HPDE6-E6E7 (cell line): ENCODE data around the gene DACT2.
"Not testable (repeated sequence)": the region's sequence is repeated elsewhere in the genome, so short reads cannot be mapped to it uniquely, and the experiment has no call there.

Experiments used
- DNase-seq: peaks from one replicate; pipeline ENCODE4 v3.0.0; 2011; ENCODE audit warnings: missing footprints; ENCODE audit errors: extremely low spot score

Gene DACT2

GRCh38 chr6:168319279-168320111, at the start of gene DACT2:
TSS of gene DACT2 (minus strand) at chr6:168319777. CDS start at chr6:168319633, 144 bp downstream.
- DNase-seq, result no peak

- DNase-seq, result no peak
Measured at GRCh38 chr6:168368936-168369335, 49.4 kb upstream of the DACT2 start.

- no peak for DNase-seq
Measured at GRCh38 chr6:168368066-168368820, 48.7 kb upstream of the DACT2 start.

- DNase-seq, result no peak
Measured at GRCh38 chr6:168367285-168367751, 47.7 kb upstream of the DACT2 start.

GRCh38 chr6:168366473-168366872, 46.9 kb upstream of the DACT2 start:
- no peak for DNase-seq

- no peak for DNase-seq
Measured at GRCh38 chr6:168365422-168366165, 46.0 kb upstream of the DACT2 start.

GRCh38 chr6:168364793-168365421, 45.3 kb upstream of the DACT2 start:
- no peak for DNase-seq

- DNase-seq, result no peak
Measured at GRCh38 chr6:168363811-168364792, 44.5 kb upstream of the DACT2 start.

GRCh38 chr6:168363302-168363701, 43.7 kb upstream of the DACT2 start:
- no peak for DNase-seq

GRCh38 chr6:168362276-168362990, 42.9 kb upstream of the DACT2 start:
- DNase-seq, result no peak

- no peak for DNase-seq
Measured at GRCh38 chr6:168361766-168362165, 42.2 kb upstream of the DACT2 start.

- DNase-seq, result no peak
Measured at GRCh38 chr6:168359794-168360193, 40.2 kb upstream of the DACT2 start.

GRCh38 chr6:168358842-168359420, 39.4 kb upstream of the DACT2 start:
- no peak for DNase-seq

- DNase-seq, result not testable (repeated sequence)
Measured at GRCh38 chr6:168356872-168357271, 37.3 kb upstream of the DACT2 start.

- peak; percentile 49 for DNase-seq
Measured at GRCh38 chr6:168355716-168356522, 36.3 kb upstream of the DACT2 start.

- DNase-seq, result no peak
Measured at GRCh38 chr6:168354338-168354737, 34.8 kb upstream of the DACT2 start.

GRCh38 chr6:168353041-168353440, 33.5 kb upstream of the DACT2 start:
- DNase-seq, result no peak

GRCh38 chr6:168352096-168352495, 32.5 kb upstream of the DACT2 start:
- DNase-seq, result no peak
